PC-3 (cell line): ENCODE measurements around the gene RIC1. TPM values are rescaled to one million over a fixed set of nuclear protein-coding genes. Genes with fewer than 3 reads are reported as not detected.
A peak's percentile ranks its signal among the peaks of the same experiment; 100 is the strongest.

Source experiments
- ATAC-seq: fragments of 200-7000 bp; cut with Tn5 transposase; 2 replicates; pipeline ENCODE4 v1.9.1; 2020; ENCODE audit warnings: mild to moderate bottlenecking, moderate library complexity
- BruUV-seq: library from RNA; stranded (reverse); fragments of 400-500 nt; replicated peaks from 2 replicates; lab custom pipeline; 2021; lab: Mats Ljungman, UMichigan
- CTCF ChIA-PET: fragments of 300-600 bp; sonication (Branson Sonifier 250); formaldehyde crosslinking; loops from one replicate; lab custom pipeline; 2022; ENCODE audit warnings: antibody characterized with exemption; lab: Charles Lee
- POLR2A ChIA-PET: fragments of 300-600 bp; sonication (Branson Sonifier 250); formaldehyde crosslinking; loops from one replicate; lab custom pipeline; 2022; ENCODE audit warnings: antibody characterized with exemption; ENCODE audit not compliant: unreplicated experiment; lab: Charles Lee
- DNase-seq: peaks from one replicate; pipeline ENCODE4 v3.0.0-alpha.2; 2015
- H2AFZ ChIP-seq: fragments of 300-600 bp; sonication (generic); 2 replicates; pipeline ENCODE4 v1.6.0; 2016; ENCODE audit warnings: antibody characterized with exemption, low read length
- H3F3A ChIP-seq: fragments of 300-600 bp; sonication (generic); one replicate; pipeline ENCODE4 v1.6.0; 2017; ENCODE audit warnings: antibody characterized with exemption, low read length, control low read depth, mild to moderate bottlenecking; ENCODE audit not compliant: unreplicated experiment
- H3K27ac ChIP-seq: fragments of 300-600 bp; sonication (generic); 2 replicates; pipeline ENCODE4 v1.5.1; 2016; ENCODE audit warnings: mild to moderate bottlenecking, low read length
- H3K27me3 ChIP-seq: fragments of 300-600 bp; sonication (generic); 2 replicates; pipeline ENCODE4 v1.6.1; 2016; ENCODE audit warnings: low read length, mixed read lengths
- H3K36me3 ChIP-seq: fragments of 300-600 bp; sonication (generic); 2 replicates; pipeline ENCODE4 v1.6.1; 2016; ENCODE audit warnings: low read depth, mixed run types, low read length, mixed read lengths
- H3K4me1 ChIP-seq: fragments of 300-600 bp; sonication (generic); 2 replicates; pipeline ENCODE4 v1.5.1; 2016; ENCODE audit warnings: low read length; ENCODE audit not compliant: insufficient read depth
- H3K4me2 ChIP-seq: fragments of 300-600 bp; sonication (generic); 2 replicates; pipeline ENCODE4 v1.6.0; 2016; ENCODE audit warnings: low read length
- H3K4me3 ChIP-seq: fragments of 300-600 bp; sonication (generic); 2 replicates; pipeline ENCODE4 v1.5.1; 2016; ENCODE audit warnings: mild to moderate bottlenecking, low read length, mixed read lengths
- H3K79me2 ChIP-seq: fragments of 300-600 bp; sonication (generic); 2 replicates; pipeline ENCODE4 v1.6.1; 2017; ENCODE audit warnings: low read length, mixed read lengths
- H3K9ac ChIP-seq: fragments of 300-600 bp; sonication (generic); 2 replicates; pipeline ENCODE4 v1.6.0; 2016; ENCODE audit warnings: mild to moderate bottlenecking, low read length
- H3K9me2 ChIP-seq: fragments of 300-600 bp; sonication (generic); replicated peaks from 2 replicates; pipeline ENCODE4 v1.6.1; 2016; ENCODE audit warnings: mixed run types, low read length, mixed read lengths
- H3K9me3 ChIP-seq: fragments of 300-600 bp; sonication (generic); 2 replicates; pipeline ENCODE4 v1.6.1; 2016; ENCODE audit warnings: low read length, mixed read lengths
- H4K20me1 ChIP-seq: fragments of 300-600 bp; sonication (generic); 2 replicates; pipeline ENCODE4 v1.6.1; 2016; ENCODE audit warnings: low read length, mixed read lengths
- EZH2 ChIP-seq: fragments of 300-600 bp; sonication (generic); IDR thresholded peaks from one replicate; pipeline ENCODE4 v1.6.1; 2017; ENCODE audit warnings: antibody characterized with exemption, mild to moderate bottlenecking, low read length; ENCODE audit not compliant: unreplicated experiment
- EZH2phosphoT487 ChIP-seq: fragments of 300-600 bp; sonication (generic); IDR thresholded peaks from 2 replicates; pipeline ENCODE4 v1.6.1; 2018; ENCODE audit warnings: mild to moderate bottlenecking, antibody characterized with exemption, low read length, borderline replicate concordance
- intact Hi-C: fragments of 100-400 bp; cut with micrococcal nuclease; formaldehyde crosslinking; loops from 2 replicates; pipeline ENCODE4 v1.9.0; 2023
- total RNA-seq: library from RNA; depleted of rRNA; stranded (reverse); fragments of >200 nt; gene quantifications from 2 replicates; pipeline ENCODE4 v1.2.3, GENCODE V29; 2014
- TF ChIP-seq, protein P1 (sequence below): fragments of 300-600 bp; sonication (generic); conservative IDR thresholded peaks from 2 replicates; pipeline ENCODE4 v1.5.1; 2017; ENCODE audit warnings: antibody characterized with exemption, low read depth, mild to moderate bottlenecking, low read length

The RIC1 gene
- total RNA-seq, 1 experiment from 2014 or later: 16.0 TPM

DNA sequence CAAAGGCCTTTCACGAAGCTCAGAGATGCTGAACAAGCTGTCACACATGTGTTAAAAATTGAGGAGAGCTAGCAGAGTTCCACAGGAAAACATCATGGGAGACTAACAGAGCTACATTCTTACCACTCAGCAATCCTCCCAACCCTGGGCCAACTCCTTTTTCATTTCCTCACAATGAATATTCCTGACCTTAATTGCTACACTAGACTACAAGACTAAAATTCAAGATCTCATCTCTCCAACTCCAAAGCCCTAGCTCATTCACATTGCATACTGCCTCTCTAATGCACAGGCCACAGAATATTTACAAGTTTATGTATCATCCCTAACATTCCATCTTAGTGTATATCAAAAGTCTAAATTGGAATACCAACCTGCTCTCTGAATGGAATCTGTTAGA lies 182.8 kb downstream of the RIC1 start:
- DNase-seq: no peak
- Histone ChIP-seq H3K9me3 (no peaks in the 10 kb centered on the region), H3K9me2 (no peaks in the 10 kb centered on the region), H3F3A (no peaks in the 10 kb centered on the region), H3K36me3 (peaks cover 29% of the 10 kb centered on the region), H3K4me1 (peaks cover 23% of the 10 kb centered on the region), H3K27ac (no peak overlapping the region), H4K20me1 (no peaks in the 10 kb centered on the region), H3K9ac (no peak overlapping the region), H3K79me2 (peaks cover 6% of the 10 kb centered on the region; the same call in 1 of the 2 replicates), H3K4me3 (no peak overlapping the region), H3K4me2 (no peak overlapping the region), H3K27me3 (no peaks in the 10 kb centered on the region), H2AFZ (no peak overlapping the region)
- POLR2A ChIA-PET: no interaction called here
- CTCF ChIA-PET: no interaction called here
- TF ChIP-seq EZH2phosphoT487 (no peak), EZH2 (no peak)
- TF ChIP-seq, protein P1, sequence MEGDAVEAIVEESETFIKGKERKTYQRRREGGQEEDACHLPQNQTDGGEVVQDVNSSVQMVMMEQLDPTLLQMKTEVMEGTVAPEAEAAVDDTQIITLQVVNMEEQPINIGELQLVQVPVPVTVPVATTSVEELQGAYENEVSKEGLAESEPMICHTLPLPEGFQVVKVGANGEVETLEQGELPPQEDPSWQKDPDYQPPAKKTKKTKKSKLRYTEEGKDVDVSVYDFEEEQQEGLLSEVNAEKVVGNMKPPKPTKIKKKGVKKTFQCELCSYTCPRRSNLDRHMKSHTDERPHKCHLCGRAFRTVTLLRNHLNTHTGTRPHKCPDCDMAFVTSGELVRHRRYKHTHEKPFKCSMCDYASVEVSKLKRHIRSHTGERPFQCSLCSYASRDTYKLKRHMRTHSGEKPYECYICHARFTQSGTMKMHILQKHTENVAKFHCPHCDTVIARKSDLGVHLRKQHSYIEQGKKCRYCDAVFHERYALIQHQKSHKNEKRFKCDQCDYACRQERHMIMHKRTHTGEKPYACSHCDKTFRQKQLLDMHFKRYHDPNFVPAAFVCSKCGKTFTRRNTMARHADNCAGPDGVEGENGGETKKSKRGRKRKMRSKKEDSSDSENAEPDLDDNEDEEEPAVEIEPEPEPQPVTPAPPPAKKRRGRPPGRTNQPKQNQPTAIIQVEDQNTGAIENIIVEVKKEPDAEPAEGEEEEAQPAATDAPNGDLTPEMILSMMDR: no peak
- intact Hi-C loops: no loop called here
- no peak for ATAC-seq
- BruUV-seq: no TSS peak

DNA sequence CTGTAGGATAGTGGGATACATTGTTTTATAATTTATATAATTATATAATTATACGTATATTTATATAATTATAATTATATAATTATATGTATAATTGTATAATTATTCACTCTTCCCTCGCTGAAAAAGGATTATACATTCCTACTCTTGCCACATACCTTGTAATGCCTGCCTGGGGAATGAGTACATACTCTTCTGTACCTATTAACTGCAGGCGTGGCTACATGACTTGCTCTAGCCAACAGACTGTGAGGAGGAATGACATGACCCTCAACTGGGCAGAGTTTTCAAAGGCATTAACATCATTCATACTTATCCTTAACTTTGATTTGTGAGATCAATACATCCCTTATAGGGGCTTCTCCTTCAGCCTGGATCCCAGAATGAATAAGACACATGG lies 184.9 kb downstream of the RIC1 start:
- Histone ChIP-seq H4K20me1 (no peaks in the 10 kb centered on the region), H3K9ac (no peak overlapping the region), H3K4me2 (no peak overlapping the region), H3K79me2 (peaks cover 8% of the 10 kb centered on the region; the same call in 1 of the 2 replicates), H3K9me3 (no peaks in the 10 kb centered on the region), H3K4me1 (peaks cover 40% of the 10 kb centered on the region), H3F3A (no peaks in the 10 kb centered on the region), H3K9me2 (no peaks in the 10 kb centered on the region), H3K36me3 (peaks cover 29% of the 10 kb centered on the region), H3K27me3 (no peaks in the 10 kb centered on the region), H3K27ac (no peak overlapping the region), H2AFZ (no peak overlapping the region), H3K4me3 (no peak overlapping the region)
- CTCF ChIA-PET: no interaction called here
- intact Hi-C loops: no loop called here
- TF ChIP-seq EZH2phosphoT487 (no peak), EZH2 (no peak)
- TF ChIP-seq, protein P1: no peak
- no TSS peak for BruUV-seq
- peak; percentile 49; the same call in 1 of the 2 replicates for ATAC-seq
- peak; percentile 37 for DNase-seq
- POLR2A ChIA-PET: no interaction called here

DNA sequence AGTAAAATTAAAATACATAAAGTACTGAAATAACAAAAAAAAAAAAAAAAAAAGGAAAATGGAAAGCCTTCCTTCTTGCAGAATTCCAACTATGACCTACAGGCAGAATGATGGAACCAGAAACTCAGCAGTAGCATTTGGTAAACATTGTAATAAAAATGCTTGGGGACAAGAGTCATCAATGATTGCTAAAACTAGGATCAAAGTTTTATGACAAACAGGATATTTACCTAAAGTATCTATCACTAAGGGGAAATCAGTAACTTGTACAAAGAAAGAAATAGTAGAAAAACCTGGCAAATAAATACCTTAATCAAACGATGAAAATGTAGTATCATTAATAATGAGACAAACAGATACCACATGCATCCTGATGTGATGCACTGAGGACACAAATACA lies 186.6 kb downstream of the RIC1 start:
- TF ChIP-seq EZH2phosphoT487 (no peak), EZH2 (no peak)
- TF ChIP-seq, protein P1: no peak
- Histone ChIP-seq H3K36me3 (peaks cover 19% of the 10 kb centered on the region), H3K4me1 (peaks cover 49% of the 10 kb centered on the region), H3F3A (no peaks in the 10 kb centered on the region), H3K4me2 (peak overlapping the region; percentile 51), H3K9me2 (no peaks in the 10 kb centered on the region), H3K79me2 (peaks cover 8% of the 10 kb centered on the region; the same call in 1 of the 2 replicates), H4K20me1 (no peaks in the 10 kb centered on the region), H3K27ac (no peak overlapping the region), H3K9me3 (no peaks in the 10 kb centered on the region), H3K4me3 (no peak overlapping the region), H3K27me3 (no peaks in the 10 kb centered on the region), H3K9ac (no peak overlapping the region), H2AFZ (no peak overlapping the region)
- no TSS peak for BruUV-seq
- ATAC-seq: no peak; the same call in 1 of the 2 replicates
- DNase-seq: peak; percentile 62
- ChIA-PET CTCF (no interaction called here), POLR2A (no interaction called here)
- intact Hi-C loops: no loop called here
